H1 (cell line): Measurements from ENCODE around the gene DOCK10. TPM values are rescaled to one million over a fixed set of nuclear protein-coding genes. Genes with fewer than 3 reads are reported as not detected.

ENCODE experiments used
- BACH1 ChIP-seq: IDR thresholded peaks from 2 replicates; pipeline ENCODE4 v1.6.1; 2012; ENCODE audit warnings: low read length, improper control_type of control experiment
- CBX8 ChIP-seq: fragments of 300-800, 300-1000 bp; sonication (generic); IDR thresholded peaks from 2 replicates; pipeline ENCODE4 v1.7.1; 2016; ENCODE audit warnings: low read depth, low read length, borderline replicate concordance
- CHD2 ChIP-seq: IDR thresholded peaks from 2 replicates; pipeline ENCODE4 v1.6.1; 2012; ENCODE audit warnings: low read length, improper control_type of control experiment
- FOSL1 ChIP-seq: IDR thresholded peaks from 2 replicates; pipeline ENCODE4 v1.6.1; 2011; ENCODE audit warnings: mild to moderate bottlenecking, low read depth, low read length, moderate library complexity; ENCODE audit not compliant: insufficient read depth
- KDM1A ChIP-seq: fragments of 200-600, 300-600 bp; sonication (generic); IDR thresholded peaks from 2 replicates; pipeline ENCODE4 v1.7.1; 2016; ENCODE audit warnings: mild to moderate bottlenecking, low read length, borderline replicate concordance
- KDM4A ChIP-seq: IDR thresholded peaks from one replicate; pipeline ENCODE4 v1.7.1; 2012; ENCODE audit warnings: low read depth, mild to moderate bottlenecking, moderate library complexity, low read length, inconsistent platforms; ENCODE audit not compliant: severe bottlenecking
- MAFK ChIP-seq: IDR thresholded peaks from 2 replicates; pipeline ENCODE4 v1.6.1; 2012; ENCODE audit warnings: low read depth, mild to moderate bottlenecking, improper control_type of control experiment, low read length
- RAD21 ChIP-seq, 2 experiments: IDR thresholded peaks in 1 of 2; conservative IDR thresholded peaks in 1 of 2; 2 replicates each; pipeline ENCODE4 v1.6.1; 2011; ENCODE audit warnings: low read depth in 2 of 2, low read length in 2 of 2, improper control_type of control experiment in 1 of 2, inconsistent platforms in 1 of 2, mild to moderate bottlenecking in 1 of 2, moderate library complexity in 1 of 2
- SP1 ChIP-seq: IDR thresholded peaks from 2 replicates; pipeline ENCODE4 v1.6.1; 2011; ENCODE audit warnings: low read depth, low read length
- YY1 ChIP-seq: IDR thresholded peaks from 2 replicates; pipeline ENCODE4 v1.6.1; 2011; ENCODE audit warnings: low read depth, mild to moderate bottlenecking, low read length
- polyA plus RNA-seq, 7 experiments: library from polyadenylated mRNA; depleted of rRNA in 3 of 7; stranded (reverse) in 5 of 7; unstranded in 2 of 7; fragments of >200 nt in 5 of 7; fragments of 200-250 nt in 2 of 7; gene quantifications; 1 replicate in 5 of 7; 2 replicates in 1 of 7; 4 replicates in 1 of 7; pipeline versions ENCODE4 v1.2.1 to v1.2.3, GENCODE V29; 2011 to 2013; ENCODE audit warnings: missing spikeins in 2 of 7, mixed read lengths in 2 of 7
- total RNA-seq: library from RNA; stranded (reverse); fragmentation: NEBNext Ultra II Directional; extraction: Animal tissue kit (Norgen Biotek cat#: 25700); gene quantifications from 2 replicates; pipeline ENCODE4 v1.2.1, GENCODE V29; 2021
- TF ChIP-seq, protein P1 (sequence below): fragments of 300-600 bp; sonication (generic); IDR thresholded peaks from 2 replicates; pipeline ENCODE4 v1.7.1; 2012; ENCODE audit warnings: low read length, moderate library complexity, mild to moderate bottlenecking, inconsistent platforms; ENCODE audit not compliant: insufficient replicate concordance

Gene DOCK10
- total and polyA plus RNA-seq, 2 of the 8 experiments (the other 6 are each of a cell fraction or from before 2014, with no cell fraction given), result 0.33 to 1.6 TPM

DNA sequence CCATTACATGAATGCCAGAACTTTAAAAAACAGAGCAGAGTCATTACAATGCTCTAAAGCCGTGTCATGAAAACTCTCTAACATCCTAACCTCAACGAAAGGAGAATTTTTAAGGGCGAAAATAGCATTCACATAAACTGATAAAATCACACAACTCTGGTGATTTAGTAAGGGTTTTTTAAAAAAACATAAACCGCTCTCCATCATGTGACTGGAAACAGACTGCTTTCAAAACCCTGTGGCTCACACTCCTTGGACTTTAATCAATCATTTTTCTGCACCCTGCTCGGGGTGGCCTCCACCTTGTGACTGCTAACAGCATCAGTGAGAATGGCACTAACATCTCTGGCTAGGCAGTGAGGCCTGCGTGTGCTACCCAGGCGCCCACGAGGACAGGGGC is 12.1 kb downstream of the DOCK10 start (continued):
- TF ChIP-seq, protein P1, sequence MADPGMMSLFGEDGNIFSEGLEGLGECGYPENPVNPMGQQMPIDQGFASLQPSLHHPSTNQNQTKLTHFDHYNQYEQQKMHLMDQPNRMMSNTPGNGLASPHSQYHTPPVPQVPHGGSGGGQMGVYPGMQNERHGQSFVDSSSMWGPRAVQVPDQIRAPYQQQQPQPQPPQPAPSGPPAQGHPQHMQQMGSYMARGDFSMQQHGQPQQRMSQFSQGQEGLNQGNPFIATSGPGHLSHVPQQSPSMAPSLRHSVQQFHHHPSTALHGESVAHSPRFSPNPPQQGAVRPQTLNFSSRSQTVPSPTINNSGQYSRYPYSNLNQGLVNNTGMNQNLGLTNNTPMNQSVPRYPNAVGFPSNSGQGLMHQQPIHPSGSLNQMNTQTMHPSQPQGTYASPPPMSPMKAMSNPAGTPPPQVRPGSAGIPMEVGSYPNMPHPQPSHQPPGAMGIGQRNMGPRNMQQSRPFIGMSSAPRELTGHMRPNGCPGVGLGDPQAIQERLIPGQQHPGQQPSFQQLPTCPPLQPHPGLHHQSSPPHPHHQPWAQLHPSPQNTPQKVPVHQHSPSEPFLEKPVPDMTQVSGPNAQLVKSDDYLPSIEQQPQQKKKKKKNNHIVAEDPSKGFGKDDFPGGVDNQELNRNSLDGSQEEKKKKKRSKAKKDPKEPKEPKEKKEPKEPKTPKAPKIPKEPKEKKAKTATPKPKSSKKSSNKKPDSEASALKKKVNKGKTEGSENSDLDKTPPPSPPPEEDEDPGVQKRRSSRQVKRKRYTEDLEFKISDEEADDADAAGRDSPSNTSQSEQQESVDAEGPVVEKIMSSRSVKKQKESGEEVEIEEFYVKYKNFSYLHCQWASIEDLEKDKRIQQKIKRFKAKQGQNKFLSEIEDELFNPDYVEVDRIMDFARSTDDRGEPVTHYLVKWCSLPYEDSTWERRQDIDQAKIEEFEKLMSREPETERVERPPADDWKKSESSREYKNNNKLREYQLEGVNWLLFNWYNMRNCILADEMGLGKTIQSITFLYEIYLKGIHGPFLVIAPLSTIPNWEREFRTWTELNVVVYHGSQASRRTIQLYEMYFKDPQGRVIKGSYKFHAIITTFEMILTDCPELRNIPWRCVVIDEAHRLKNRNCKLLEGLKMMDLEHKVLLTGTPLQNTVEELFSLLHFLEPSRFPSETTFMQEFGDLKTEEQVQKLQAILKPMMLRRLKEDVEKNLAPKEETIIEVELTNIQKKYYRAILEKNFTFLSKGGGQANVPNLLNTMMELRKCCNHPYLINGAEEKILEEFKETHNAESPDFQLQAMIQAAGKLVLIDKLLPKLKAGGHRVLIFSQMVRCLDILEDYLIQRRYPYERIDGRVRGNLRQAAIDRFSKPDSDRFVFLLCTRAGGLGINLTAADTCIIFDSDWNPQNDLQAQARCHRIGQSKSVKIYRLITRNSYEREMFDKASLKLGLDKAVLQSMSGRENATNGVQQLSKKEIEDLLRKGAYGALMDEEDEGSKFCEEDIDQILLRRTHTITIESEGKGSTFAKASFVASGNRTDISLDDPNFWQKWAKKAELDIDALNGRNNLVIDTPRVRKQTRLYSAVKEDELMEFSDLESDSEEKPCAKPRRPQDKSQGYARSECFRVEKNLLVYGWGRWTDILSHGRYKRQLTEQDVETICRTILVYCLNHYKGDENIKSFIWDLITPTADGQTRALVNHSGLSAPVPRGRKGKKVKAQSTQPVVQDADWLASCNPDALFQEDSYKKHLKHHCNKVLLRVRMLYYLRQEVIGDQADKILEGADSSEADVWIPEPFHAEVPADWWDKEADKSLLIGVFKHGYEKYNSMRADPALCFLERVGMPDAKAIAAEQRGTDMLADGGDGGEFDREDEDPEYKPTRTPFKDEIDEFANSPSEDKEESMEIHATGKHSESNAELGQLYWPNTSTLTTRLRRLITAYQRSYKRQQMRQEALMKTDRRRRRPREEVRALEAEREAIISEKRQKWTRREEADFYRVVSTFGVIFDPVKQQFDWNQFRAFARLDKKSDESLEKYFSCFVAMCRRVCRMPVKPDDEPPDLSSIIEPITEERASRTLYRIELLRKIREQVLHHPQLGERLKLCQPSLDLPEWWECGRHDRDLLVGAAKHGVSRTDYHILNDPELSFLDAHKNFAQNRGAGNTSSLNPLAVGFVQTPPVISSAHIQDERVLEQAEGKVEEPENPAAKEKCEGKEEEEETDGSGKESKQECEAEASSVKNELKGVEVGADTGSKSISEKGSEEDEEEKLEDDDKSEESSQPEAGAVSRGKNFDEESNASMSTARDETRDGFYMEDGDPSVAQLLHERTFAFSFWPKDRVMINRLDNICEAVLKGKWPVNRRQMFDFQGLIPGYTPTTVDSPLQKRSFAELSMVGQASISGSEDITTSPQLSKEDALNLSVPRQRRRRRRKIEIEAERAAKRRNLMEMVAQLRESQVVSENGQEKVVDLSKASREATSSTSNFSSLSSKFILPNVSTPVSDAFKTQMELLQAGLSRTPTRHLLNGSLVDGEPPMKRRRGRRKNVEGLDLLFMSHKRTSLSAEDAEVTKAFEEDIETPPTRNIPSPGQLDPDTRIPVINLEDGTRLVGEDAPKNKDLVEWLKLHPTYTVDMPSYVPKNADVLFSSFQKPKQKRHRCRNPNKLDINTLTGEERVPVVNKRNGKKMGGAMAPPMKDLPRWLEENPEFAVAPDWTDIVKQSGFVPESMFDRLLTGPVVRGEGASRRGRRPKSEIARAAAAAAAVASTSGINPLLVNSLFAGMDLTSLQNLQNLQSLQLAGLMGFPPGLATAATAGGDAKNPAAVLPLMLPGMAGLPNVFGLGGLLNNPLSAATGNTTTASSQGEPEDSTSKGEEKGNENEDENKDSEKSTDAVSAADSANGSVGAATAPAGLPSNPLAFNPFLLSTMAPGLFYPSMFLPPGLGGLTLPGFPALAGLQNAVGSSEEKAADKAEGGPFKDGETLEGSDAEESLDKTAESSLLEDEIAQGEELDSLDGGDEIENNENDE, result no peak
- no peak for TF ChIP-seq BACH1
- TF ChIP-seq CHD2, result no peak
- no peak for TF ChIP-seq CBX8
- TF ChIP-seq KDM1A, result no peak
- no peak for TF ChIP-seq YY1
- TF ChIP-seq RAD21 (IDR thresholded peaks at IDR 0.05 in 1 of 2, conservative IDR thresholded peaks at IDR 0.05 in 1 of 2; ENCODE audit: low read depth in 2 of 2, low read length in 2 of 2), result no peak
- no peak for TF ChIP-seq KDM4A
- no peak for TF ChIP-seq FOSL1
- TF ChIP-seq MAFK, result no peak
- no peak for TF ChIP-seq SP1
